Measurements from ENCODE around the gene FSTL5.
"Not testable (repeated sequence)": the region's sequence is repeated elsewhere in the genome, so short reads cannot be mapped to it uniquely, and the experiment has no call there.

Gene FSTL5

GRCh38 chr4:162163892-162164759 lies at the start of gene FSTL5:
TSS of gene FSTL5 (minus strand) at chr4:162164000. CDS start at chr4:162111396, 52,604 bp downstream.
- peak; percentile 73 to 89 for DNase-seq

GRCh38 chr4:162209706-162210105 lies 45.9 kb upstream of the FSTL5 start:
- no peak for DNase-seq

DNA sequence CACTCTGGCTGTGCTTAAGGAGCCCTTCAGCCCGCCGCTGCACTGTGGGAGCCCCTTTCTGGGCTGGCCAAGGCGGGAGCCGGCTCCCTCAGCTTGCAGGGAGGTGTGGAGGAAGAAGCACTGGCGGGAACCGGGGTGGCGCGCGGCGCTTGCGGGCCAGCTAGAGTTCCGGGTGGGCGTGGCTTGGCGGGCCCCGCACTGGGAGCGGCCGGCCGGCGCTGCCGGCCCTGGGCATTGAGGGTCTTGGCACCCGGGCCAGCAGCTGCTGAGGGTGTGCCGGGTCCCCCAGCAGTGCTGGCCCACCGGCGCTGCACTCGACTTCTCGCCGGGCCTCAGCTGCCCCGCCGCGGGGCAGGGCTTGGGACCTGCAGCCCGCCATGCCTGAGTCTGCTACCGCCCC lies 39.7 kb upstream of the FSTL5 start:
- DNase-seq = not testable (repeated sequence)

- DNase-seq = no peak
These were observed 37.9 kb upstream of the FSTL5 start for GRCh38 chr4:162201673-162202072.

GRCh38 chr4:162170509-162170908 lies 6.7 kb upstream of the FSTL5 start:
- no peak for DNase-seq

DNA sequence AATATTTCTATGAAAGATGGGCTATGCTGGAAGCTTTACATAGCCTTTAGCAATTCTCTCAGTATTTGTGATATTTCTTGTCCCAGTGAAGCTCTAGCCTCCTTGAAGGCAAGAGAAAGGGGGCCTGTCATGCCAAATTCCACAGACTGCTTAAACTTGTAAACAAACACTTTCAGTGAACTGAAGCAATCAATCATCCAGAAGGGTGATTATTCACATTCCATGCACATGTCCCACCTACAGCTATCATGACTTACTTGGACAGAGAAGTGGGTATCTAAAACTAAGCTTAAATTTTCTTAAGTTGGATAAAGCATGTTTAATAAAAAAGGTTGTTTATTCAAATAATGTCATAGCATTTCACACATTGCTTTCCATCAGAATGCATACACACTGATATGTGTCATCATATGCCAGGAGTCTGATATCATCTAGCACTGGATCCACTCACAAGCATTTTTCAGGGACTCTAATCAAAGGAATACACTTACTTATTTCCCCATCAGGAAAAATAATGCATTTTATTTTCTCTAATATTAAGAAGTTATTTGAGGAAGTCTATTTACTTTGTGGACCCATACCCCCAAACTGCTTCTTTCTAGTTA lies 1.2 kb upstream of the FSTL5 start:
- DNase-seq = no peak

DNA sequence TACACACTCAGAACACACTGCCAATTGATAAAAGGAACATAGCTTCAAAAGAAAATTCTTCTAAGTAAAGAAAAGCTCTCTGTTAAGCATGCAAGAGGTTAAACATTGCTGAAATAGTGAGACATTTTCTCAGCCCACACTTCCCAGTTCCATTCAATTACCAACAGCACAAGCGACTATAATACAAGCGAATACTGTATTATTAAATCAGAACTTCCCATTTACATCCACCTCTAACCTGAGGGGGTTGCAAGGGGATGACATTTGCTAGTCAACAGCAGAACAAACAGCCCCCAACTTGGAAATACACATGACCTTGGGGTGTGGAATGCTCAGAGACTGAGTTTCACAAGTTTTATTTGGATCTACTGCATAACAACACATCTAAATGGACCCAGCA lies 1.1 kb downstream of the FSTL5 start:
- DNase-seq = peak in 1 of 2 experiments; percentile 55

DNA sequence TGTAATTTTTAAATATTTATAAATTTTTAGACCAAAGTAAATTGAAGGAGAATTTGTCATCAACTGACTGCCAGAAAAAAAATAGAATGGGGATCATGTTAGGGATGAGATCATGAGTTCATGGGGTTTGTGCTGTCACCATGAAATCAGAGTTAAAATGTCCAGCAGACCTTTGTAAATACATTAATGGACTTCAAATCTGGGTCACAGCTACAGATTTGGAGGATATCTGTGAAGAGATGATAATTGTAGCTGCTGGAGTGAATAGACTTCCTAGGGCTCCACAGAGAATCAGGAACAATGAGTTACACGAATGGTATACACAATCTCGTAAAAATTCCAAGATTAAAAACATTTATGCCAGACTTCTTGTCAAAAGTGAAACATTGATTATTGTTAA lies 6.6 kb downstream of the FSTL5 start:
- DNase-seq = no peak

GRCh38 chr4:162154862-162155540 lies 8.8 kb downstream of the FSTL5 start:
- no peak for DNase-seq

GRCh38 chr4:162151850-162152249 lies 11.9 kb downstream of the FSTL5 start:
- DNase-seq = no peak

DNA sequence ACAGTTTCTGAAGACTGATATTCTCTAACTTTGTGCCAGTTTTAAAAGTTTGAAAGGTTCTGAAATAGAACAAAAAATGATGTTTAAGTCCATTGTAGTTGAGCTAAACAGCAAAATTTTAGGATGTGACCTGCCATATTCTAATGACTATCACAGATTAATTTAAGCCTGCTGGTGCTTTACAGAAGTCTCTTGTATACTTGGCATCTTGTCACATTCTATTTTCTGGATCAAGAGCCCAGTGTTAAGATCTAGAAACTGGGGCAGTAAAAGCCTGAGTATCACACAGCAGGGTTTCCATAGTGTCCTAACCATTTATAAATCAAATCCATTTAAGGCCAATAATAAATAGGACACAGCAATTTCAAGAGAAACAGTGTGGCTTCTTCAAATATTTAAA lies 12.4 kb downstream of the FSTL5 start:
- DNase-seq = no peak

GRCh38 chr4:162149644-162150043 lies 14.2 kb downstream of the FSTL5 start:
- no peak for DNase-seq

DNA sequence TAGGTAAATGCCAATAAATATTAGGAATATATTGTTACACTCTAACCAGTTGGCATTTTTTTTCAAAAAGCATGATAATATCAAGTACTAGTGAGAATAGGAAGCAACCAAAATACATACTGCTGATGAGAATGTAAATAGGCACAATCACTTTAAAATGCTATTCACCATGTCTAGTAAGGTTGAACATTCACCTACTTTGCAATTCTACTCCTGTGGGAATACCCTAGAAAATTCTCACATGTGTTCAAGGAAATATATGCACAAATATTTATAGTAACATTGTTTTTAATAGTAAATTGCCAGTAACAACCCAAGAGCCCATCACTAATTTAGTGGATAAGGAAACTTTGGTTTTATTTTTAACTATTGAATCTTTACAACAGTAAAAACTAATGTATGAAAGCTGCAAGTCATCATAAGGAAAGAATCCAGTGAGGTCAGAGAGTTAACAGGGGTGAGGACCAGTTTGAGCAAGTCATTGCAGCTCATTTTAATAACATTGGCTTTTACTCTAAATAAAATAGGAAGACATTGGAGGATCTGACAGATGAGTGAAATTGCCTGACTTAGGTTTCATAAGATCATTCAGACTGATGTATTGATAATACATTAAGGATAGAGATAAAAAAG lies 23.6 kb downstream of the FSTL5 start:
- no peak for DNase-seq

DNA sequence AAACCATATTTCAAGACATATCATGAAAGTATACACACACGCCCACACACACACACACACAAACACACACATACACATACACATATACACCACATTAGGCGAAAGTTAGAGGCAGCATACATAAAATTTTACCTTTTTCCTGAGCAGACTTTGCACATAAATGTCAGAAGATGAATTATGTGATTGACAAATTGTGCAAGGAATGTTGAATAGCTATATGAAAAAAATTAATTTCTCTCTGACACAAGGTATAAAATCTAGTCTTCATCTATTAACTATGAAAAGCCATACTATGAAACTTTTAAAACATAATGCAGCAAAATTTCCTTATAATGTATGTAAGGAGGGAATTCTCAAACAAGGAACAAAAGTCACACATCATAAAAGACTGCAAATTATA lies 24.4 kb downstream of the FSTL5 start:
- no peak for DNase-seq

- no peak for DNase-seq
These were observed 32.5 kb downstream of the FSTL5 start for GRCh38 chr4:162131256-162131655.

- DNase-seq = no peak
These were observed 37.1 kb downstream of the FSTL5 start for GRCh38 chr4:162126729-162127128.

DNA sequence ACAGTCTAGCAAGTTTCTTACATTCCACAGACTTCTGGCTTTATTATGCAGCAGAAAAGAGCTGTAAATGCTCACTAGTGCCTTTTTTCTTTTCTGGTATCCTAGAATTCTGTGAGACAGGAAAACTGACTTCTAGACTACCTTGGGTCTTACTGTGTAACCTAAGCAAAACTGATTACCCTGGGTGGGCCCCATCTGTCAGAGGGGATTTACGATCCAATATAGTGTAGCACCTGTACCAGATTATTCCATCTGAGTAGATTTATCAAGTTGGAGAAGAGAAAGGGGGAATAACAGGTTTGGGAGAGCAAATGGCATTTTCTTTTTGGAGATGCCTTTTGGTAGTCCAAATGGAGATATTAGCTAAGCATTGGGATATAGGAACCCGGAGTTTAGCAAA lies 46.7 kb downstream of the FSTL5 start:
- peak in 1 of 2 experiments; percentile 8 for DNase-seq

DNA sequence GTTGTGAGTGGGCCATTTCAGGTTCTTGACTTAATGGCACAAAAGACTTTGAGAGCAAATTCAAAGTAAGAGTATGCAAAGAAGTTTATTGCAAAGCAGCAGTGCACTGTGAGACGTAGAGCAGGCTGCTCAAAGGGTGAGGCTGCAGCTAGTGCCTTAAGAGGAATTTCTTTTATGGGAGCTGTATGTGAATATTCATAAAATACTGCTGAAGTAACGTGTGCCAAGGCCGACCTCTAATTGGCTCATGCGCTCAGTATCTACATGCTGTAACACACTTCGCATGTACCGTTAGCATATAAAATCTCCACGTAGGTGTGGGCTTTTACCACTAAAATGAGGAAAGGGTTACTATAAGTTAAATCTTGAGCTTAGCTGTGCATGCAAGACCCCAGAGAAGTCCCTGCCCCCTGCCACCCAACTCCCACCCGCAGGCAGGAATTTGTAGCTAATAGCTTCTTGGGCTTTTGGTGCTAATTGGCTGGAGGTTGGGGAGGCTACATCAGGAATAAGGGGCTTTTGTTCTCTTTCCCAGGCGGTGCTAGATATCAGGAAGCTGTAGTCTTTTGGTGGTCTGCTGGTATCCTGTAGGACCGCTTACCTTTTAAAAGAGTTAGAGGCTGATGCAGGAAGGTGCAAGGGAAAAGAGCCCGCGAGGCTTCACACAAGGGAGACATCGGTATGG lies 47.6 kb downstream of the FSTL5 start:
- DNase-seq = no peak

GRCh38 chr4:162115333-162115732 lies 48.5 kb downstream of the FSTL5 start:
- no peak for DNase-seq

DNA sequence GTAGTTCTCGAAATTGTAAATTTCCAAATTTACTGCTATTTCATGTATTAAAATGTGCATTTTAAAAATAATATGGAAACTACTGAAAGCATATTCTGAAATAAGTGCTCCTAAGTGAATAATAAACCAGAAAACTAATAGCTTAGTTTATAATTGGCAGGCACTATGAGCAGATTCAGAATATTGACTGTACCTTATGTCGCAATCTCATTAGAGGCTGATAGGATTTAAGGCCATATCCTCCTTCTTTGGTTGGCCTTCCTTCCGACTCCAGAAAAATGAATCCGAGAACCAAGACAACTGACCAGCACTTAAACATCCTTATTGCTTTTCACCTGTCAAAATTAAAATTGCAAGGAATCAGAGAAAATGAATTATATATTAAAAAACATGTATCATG lies 52.7 kb downstream of the FSTL5 start:
- DNase-seq = no peak

GRCh38 chr4:162104459-162105124 lies 59.2 kb downstream of the FSTL5 start:
- DNase-seq = no peak

DNA sequence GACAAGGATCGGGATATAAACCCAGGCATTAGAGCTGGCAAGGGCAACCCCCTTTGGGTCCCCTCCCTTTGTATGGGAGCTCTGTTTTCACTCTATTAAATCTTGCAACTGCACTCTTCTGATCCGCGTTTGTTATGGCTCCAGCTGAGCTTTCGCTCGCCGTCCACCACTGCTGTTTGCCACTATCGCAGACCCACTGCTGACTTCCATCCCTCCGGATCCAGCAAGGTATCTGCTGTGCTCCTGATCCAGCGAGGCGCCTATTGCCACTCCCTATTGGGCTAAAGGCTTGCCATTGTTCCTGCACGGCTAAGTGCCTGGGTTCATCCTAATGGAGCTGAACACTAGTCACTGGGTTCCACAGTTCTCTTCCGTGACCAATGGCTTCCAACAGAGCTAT lies 59.9 kb downstream of the FSTL5 start:
- DNase-seq = not testable (repeated sequence)

Measured in cerebellar nuclear complex (tissue), 1 donor.